Activated CD4-positive, alpha-beta T cell treated with anti-CD3 and anti-CD28 coated beads, Interleukin-2, Interleukin-6, amounts not matched to agents 100 ng/mL and 50 ng/mL, durations not matched to agents 16 hours and 8 hours (primary cell): ENCODE measurements around the gene ADIPOR2.

Experiments
- DNase-seq: peaks from one replicate; pipeline ENCODE4 v3.0.0-alpha.2; 2020

The ADIPOR2 gene

GRCh38 chr12:1690578-1691122 is at the start of gene ADIPOR2:
ADIPOR2 (plus strand) TSS chr12:1691070; CDS start chr12:1754344, 63,274 bp downstream.
- DNase-seq, result peak; percentile 97

GRCh38 chr12:1642513-1642912 is 48.4 kb upstream of the ADIPOR2 start:
- no peak for DNase-seq

- DNase-seq, result no peak
Observed at GRCh38 chr12:1643043-1643442, 47.8 kb upstream of the ADIPOR2 start.

GRCh38 chr12:1643905-1644533 is 46.9 kb upstream of the ADIPOR2 start:
- DNase-seq, result no peak

GRCh38 chr12:1644534-1645438 is 46.1 kb upstream of the ADIPOR2 start:
- DNase-seq, result no peak

- DNase-seq, result no peak
Observed at GRCh38 chr12:1645819-1646218, 45.1 kb upstream of the ADIPOR2 start.

- no peak for DNase-seq
Observed at GRCh38 chr12:1646569-1647284, 44.1 kb upstream of the ADIPOR2 start.

GRCh38 chr12:1647285-1647669 is 43.6 kb upstream of the ADIPOR2 start:
- DNase-seq, result no peak

- DNase-seq, result no peak
Observed at GRCh38 chr12:1650260-1650977, 40.5 kb upstream of the ADIPOR2 start.

GRCh38 chr12:1650978-1651361 is 39.9 kb upstream of the ADIPOR2 start:
- DNase-seq, result no peak

GRCh38 chr12:1651946-1652345 is 38.9 kb upstream of the ADIPOR2 start:
- no peak for DNase-seq

- no peak for DNase-seq
Observed at GRCh38 chr12:1655225-1655788, 35.6 kb upstream of the ADIPOR2 start.

- no peak for DNase-seq
Observed at GRCh38 chr12:1656902-1657301, 34.0 kb upstream of the ADIPOR2 start.

- DNase-seq, result no peak
Observed at GRCh38 chr12:1657688-1658087, 33.2 kb upstream of the ADIPOR2 start.

- peak; percentile 28 for DNase-seq
Observed at GRCh38 chr12:1660304-1661187, 30.3 kb upstream of the ADIPOR2 start.

GRCh38 chr12:1661553-1662335 is 29.1 kb upstream of the ADIPOR2 start:
- peak; percentile 88 for DNase-seq

- no peak for DNase-seq
Observed at GRCh38 chr12:1662761-1663439, 28.0 kb upstream of the ADIPOR2 start.

- no peak for DNase-seq
Observed at GRCh38 chr12:1663440-1664132, 27.3 kb upstream of the ADIPOR2 start.

- DNase-seq, result no peak
Observed at GRCh38 chr12:1665366-1665765, 25.5 kb upstream of the ADIPOR2 start.
